GM23338 (cell line): ENCODE results near the gene TFAP2A. TPM values are rescaled to one million over a fixed set of nuclear protein-coding genes. Genes with fewer than 3 reads are reported as not detected.

Experiments
- ATAC-seq: fragments of 200-7000 bp; cut with Tn5 transposase; 3 replicates; pipeline ENCODE4 v1.9.1; 2020
- DNase-seq: peaks from one replicate; pipeline ENCODE4 v3.0.0-alpha.2; 2015; ENCODE audit warnings: low spot score
- H2AFZ ChIP-seq: fragments of 200-600 bp; sonication (generic); 2 replicates; pipeline ENCODE4 v1.8.0; 2016; ENCODE audit warnings: antibody characterized with exemption, mild to moderate bottlenecking, moderate library complexity
- H3F3A ChIP-seq: fragments of 200-600 bp; sonication (generic); replicated peaks from 2 replicates; pipeline ENCODE4 v1.8.0; 2017; ENCODE audit warnings: antibody characterized with exemption, mixed run types, low read depth
- H3K27ac ChIP-seq: fragments of 200-600 bp; sonication (generic); 2 replicates; pipeline ENCODE4 v1.6.1; 2016; ENCODE audit warnings: low read depth
- H3K27me3 ChIP-seq: fragments of 200-600 bp; sonication (generic); 2 replicates; pipeline ENCODE4 v1.8.0; 2016; ENCODE audit warnings: mild to moderate bottlenecking, mixed run types, moderate library complexity; ENCODE audit not compliant: insufficient read depth
- H3K36me3 ChIP-seq: fragments of 200-600 bp; sonication (generic); 2 replicates; pipeline ENCODE4 v1.8.0; 2016; ENCODE audit warnings: mild to moderate bottlenecking; ENCODE audit not compliant: insufficient read depth
- H3K4me1 ChIP-seq: fragments of 200-600 bp; sonication (generic); 2 replicates; pipeline ENCODE4 v1.8.0; 2016; ENCODE audit warnings: mild to moderate bottlenecking, moderate library complexity; ENCODE audit not compliant: insufficient read depth
- H3K4me2 ChIP-seq: fragments of 200-600 bp; sonication (generic); 2 replicates; pipeline ENCODE4 v1.7.1; 2017; ENCODE audit warnings: mixed run types
- H3K4me3 ChIP-seq: fragments of 200-600 bp; sonication (generic); 2 replicates; pipeline ENCODE4 v1.6.1; 2016; ENCODE audit warnings: mixed run types
- H3K79me2 ChIP-seq: fragments of 200-600 bp; sonication (generic); replicated peaks from 2 replicates; pipeline ENCODE4 v1.8.0; 2017; ENCODE audit warnings: mild to moderate bottlenecking; ENCODE audit not compliant: insufficient read depth
- H3K9me2 ChIP-seq: fragments of 200-600 bp; sonication (generic); 2 replicates; pipeline ENCODE4 v1.8.0; 2017; ENCODE audit not compliant: insufficient read depth
- H4K20me1 ChIP-seq: fragments of 200-600 bp; sonication (generic); replicated peaks from 2 replicates; pipeline ENCODE4 v1.8.0; 2017; ENCODE audit warnings: mild to moderate bottlenecking; ENCODE audit not compliant: insufficient read depth
- H3K27ac Mint-ChIP-seq: 2 replicates; pipeline ENCODE4 v1.8.0; 2020; ENCODE audit warnings: inconsistent platforms, mild to moderate bottlenecking, moderate library complexity, mixed read lengths
- H3K27me3 Mint-ChIP-seq: 3 replicates; pipeline ENCODE4 v1.8.0; 2022; ENCODE audit warnings: low read depth, mild to moderate bottlenecking, moderate library complexity, mixed read lengths, inconsistent platforms; ENCODE audit not compliant: insufficient read depth, poor library complexity
- H3K36me3 Mint-ChIP-seq: 3 replicates; pipeline ENCODE4 v1.8.0; 2021; ENCODE audit warnings: low read depth, mild to moderate bottlenecking, inconsistent platforms, moderate library complexity, mixed read lengths
- H3K4me1 Mint-ChIP-seq: 3 replicates; pipeline ENCODE4 v1.8.0; 2020; ENCODE audit warnings: mild to moderate bottlenecking, inconsistent platforms, mixed read lengths
- H3K4me3 Mint-ChIP-seq: 3 replicates; pipeline ENCODE4 v1.8.0; 2021; ENCODE audit warnings: moderate library complexity, mild to moderate bottlenecking, inconsistent platforms, mixed read lengths
- H3K9me3 Mint-ChIP-seq: 3 replicates; pipeline ENCODE4 v1.8.0; 2020; ENCODE audit warnings: moderate library complexity, mild to moderate bottlenecking, inconsistent platforms, mixed read lengths
- EZH2 ChIP-seq: fragments of 200-600 bp; sonication (generic); IDR thresholded peaks from one replicate; pipeline ENCODE4 v1.8.0; 2017; ENCODE audit warnings: antibody characterized with exemption, mild to moderate bottlenecking, low read depth; ENCODE audit not compliant: unreplicated experiment
- EZH2phosphoT487 ChIP-seq: fragments of 200-600 bp; sonication (generic); IDR thresholded peaks from one replicate; pipeline ENCODE4 v1.8.1; 2018; ENCODE audit warnings: antibody characterized with exemption; ENCODE audit not compliant: unreplicated experiment
- JUNB ChIP-seq: IDR thresholded peaks from one replicate; pipeline ENCODE4 v1.6.1; 2016; ENCODE audit warnings: antibody characterized with exemption; ENCODE audit not compliant: unreplicated experiment
- NANOG ChIP-seq: IDR thresholded peaks from 2 replicates; pipeline ENCODE4 v1.6.1; 2016; ENCODE audit warnings: antibody characterized with exemption, borderline replicate concordance
- STAT1 ChIP-seq: IDR thresholded peaks from one replicate; pipeline ENCODE4 v1.6.1; 2016; ENCODE audit warnings: antibody characterized with exemption; ENCODE audit not compliant: unreplicated experiment
- ZNF114 ChIP-seq: fragments of 250-450 bp; sonication (Bioruptor Pico); IDR thresholded peaks from 2 replicates; pipeline ENCODE4 v1.5.0; 2020; ENCODE audit warnings: mild to moderate bottlenecking, moderate library complexity
- polyA plus RNA-seq: library from polyadenylated mRNA; unstranded; fragments of >200 nt; fragmentation: Nextera tagmentation; extraction: Ambion mirVana; gene quantifications from 2 replicates; pipeline ENCODE4 v1.2.1, GENCODE V29; 2016
- total RNA-seq: library from RNA; depleted of rRNA; stranded (reverse); fragments of >200 nt; shearing (Covaris generic); gene quantifications from 2 replicates; pipeline ENCODE4 v1.2.3, GENCODE V29; 2014
- TF ChIP-seq, protein P1 (sequence below), 2 experiments: fragments of 200-600 bp in 1 of 2; sonication (generic) in 1 of 2; conservative IDR thresholded peaks; 2 replicates each; pipeline versions ENCODE4 v1.5.1 to v1.6.1; 2016 to 2017; ENCODE audit warnings: antibody characterized with exemption in 2 of 2, low read depth in 2 of 2, mild to moderate bottlenecking in 2 of 2, moderate library complexity in 1 of 2
- TF ChIP-seq, protein P2 (sequence below): IDR thresholded peaks from 2 replicates; pipeline ENCODE4 v1.6.1; 2016; ENCODE audit warnings: antibody characterized with exemption
- TF ChIP-seq, protein P3 (sequence below): fragments of 250-450 bp; sonication (Bioruptor Pico); IDR thresholded peaks from 2 replicates; pipeline ENCODE4 v1.5.0; 2020; ENCODE audit warnings: mild to moderate bottlenecking, moderate library complexity

Gene TFAP2A
- total and polyA plus RNA-seq, 2 experiments from 2014 or later, result not detected

DNA sequence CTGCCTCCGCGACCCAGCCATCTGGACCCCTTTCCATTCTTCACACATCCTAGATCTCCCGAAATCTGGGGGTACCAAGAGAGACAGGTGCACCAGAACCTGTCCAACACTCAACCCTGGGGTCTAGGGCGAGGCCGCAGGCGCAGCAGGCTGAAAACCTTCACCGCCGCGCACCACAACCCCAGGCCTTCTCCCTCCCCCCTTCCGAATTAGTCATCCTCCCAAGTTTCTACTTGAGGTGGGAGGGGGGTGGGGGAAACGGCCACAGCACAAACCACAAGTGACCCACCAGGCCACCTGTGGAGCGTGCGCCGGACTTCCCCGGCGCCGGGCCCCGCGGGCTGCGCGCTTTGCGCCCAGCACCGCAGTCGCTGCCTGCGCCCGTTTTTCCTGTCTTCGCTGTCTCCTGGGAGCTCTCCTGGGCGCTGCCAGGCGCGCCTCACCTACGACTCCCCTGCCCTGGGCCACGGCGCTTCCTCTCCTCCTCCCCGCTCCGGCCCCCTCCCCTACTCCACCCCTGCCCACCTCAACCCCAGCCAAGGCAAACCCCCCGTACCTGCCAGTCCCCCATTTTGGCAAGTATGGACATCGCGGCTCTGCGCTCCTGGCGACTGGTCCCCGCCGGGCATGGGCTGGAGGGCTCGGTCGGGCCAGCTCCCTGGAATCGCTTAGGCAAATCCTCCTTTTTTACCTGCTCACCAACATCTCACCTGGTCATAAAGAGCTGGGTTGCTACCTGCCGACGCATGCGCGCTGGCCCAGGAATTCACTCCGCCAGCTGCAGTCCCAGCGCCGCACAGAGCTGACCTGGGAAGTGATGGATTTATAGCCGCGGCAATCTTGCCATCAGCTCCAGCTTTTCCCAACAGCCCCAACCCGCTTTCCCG, 4.2 kb upstream of the TFAP2A start:
- H3K4me2 ChIP-seq, result peak overlapping the region; percentile 84
- H3K4me3 Mint-ChIP-seq, result peak overlapping the region; percentile 61
- H3K79me2 ChIP-seq, result no peaks in the 10 kb centered on the region
- ATAC-seq (peak; percentile 14), DNase-seq (peak; percentile 95)
- H3K9me2 ChIP-seq, result no peaks in the 10 kb centered on the region
- peaks cover 100% of the 10 kb centered on the region for H3K27me3 Mint-ChIP-seq
- peaks cover 72% of the 10 kb centered on the region for H3K4me1 ChIP-seq
- peaks cover 39% of the 10 kb centered on the region for H4K20me1 ChIP-seq
- H3K27ac ChIP-seq, result no peak overlapping the region
- H3K36me3 Mint-ChIP-seq, result no peaks in the 10 kb centered on the region
- H3K4me3 ChIP-seq, result peak overlapping the region; percentile 59
- H3K27ac Mint-ChIP-seq, result no peak overlapping the region
- no peaks in the 10 kb centered on the region for H3K36me3 ChIP-seq
- peaks cover 63% of the 10 kb centered on the region for H3K4me1 Mint-ChIP-seq
- 0 out of 2 replicates have a peak overlapping the region, but pooled peaks have one; percentile 78 for H2AFZ ChIP-seq
- peaks cover 76% of the 10 kb centered on the region for H3F3A ChIP-seq
- H3K27me3 ChIP-seq, result peaks cover 100% of the 10 kb centered on the region
- TF ChIP-seq, protein P1, sequence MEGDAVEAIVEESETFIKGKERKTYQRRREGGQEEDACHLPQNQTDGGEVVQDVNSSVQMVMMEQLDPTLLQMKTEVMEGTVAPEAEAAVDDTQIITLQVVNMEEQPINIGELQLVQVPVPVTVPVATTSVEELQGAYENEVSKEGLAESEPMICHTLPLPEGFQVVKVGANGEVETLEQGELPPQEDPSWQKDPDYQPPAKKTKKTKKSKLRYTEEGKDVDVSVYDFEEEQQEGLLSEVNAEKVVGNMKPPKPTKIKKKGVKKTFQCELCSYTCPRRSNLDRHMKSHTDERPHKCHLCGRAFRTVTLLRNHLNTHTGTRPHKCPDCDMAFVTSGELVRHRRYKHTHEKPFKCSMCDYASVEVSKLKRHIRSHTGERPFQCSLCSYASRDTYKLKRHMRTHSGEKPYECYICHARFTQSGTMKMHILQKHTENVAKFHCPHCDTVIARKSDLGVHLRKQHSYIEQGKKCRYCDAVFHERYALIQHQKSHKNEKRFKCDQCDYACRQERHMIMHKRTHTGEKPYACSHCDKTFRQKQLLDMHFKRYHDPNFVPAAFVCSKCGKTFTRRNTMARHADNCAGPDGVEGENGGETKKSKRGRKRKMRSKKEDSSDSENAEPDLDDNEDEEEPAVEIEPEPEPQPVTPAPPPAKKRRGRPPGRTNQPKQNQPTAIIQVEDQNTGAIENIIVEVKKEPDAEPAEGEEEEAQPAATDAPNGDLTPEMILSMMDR (conservative IDR thresholded peaks at IDR 0.05; ENCODE audit: low read depth in 2 of 2), result no peak
- TF ChIP-seq, protein P2, sequence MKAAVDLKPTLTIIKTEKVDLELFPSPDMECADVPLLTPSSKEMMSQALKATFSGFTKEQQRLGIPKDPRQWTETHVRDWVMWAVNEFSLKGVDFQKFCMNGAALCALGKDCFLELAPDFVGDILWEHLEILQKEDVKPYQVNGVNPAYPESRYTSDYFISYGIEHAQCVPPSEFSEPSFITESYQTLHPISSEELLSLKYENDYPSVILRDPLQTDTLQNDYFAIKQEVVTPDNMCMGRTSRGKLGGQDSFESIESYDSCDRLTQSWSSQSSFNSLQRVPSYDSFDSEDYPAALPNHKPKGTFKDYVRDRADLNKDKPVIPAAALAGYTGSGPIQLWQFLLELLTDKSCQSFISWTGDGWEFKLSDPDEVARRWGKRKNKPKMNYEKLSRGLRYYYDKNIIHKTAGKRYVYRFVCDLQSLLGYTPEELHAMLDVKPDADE, result no peak
- TF ChIP-seq EZH2, result peak; percentile 65
- TF ChIP-seq EZH2phosphoT487, result peak; percentile 76
- TF ChIP-seq ZNF114 (CRISPR knock-in tag), result no peak
- peaks cover 3% of the 10 kb centered on the region for H3K9me3 Mint-ChIP-seq

DNA sequence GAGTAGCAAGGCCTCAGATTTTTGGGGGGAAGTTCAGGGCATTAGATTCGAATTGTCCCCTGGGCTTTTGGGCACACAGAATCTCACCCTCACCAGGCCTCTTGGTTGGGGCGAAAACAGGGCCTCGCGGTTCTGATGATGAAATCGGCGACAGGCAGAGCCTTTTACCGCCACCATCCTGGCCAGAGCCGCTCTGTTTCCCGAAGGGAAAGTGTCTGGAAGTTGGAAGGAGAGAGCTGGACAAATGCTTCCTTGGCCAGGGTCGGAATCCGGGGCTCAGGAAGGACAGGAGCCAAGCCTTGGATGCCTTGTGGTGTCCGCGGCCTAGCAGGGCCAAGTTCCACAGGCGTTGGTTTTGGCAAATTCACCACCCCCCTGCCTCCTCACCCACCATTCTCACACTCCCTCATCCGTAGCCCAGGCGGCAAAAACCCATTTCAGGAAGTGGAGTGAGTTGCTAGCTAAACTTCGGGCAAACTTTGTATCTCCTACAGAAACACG, 3.5 kb upstream of the TFAP2A start:
- TF ChIP-seq JUNB (no peak), NANOG (no peak), STAT1 (no peak)
- TF ChIP-seq, protein P3, sequence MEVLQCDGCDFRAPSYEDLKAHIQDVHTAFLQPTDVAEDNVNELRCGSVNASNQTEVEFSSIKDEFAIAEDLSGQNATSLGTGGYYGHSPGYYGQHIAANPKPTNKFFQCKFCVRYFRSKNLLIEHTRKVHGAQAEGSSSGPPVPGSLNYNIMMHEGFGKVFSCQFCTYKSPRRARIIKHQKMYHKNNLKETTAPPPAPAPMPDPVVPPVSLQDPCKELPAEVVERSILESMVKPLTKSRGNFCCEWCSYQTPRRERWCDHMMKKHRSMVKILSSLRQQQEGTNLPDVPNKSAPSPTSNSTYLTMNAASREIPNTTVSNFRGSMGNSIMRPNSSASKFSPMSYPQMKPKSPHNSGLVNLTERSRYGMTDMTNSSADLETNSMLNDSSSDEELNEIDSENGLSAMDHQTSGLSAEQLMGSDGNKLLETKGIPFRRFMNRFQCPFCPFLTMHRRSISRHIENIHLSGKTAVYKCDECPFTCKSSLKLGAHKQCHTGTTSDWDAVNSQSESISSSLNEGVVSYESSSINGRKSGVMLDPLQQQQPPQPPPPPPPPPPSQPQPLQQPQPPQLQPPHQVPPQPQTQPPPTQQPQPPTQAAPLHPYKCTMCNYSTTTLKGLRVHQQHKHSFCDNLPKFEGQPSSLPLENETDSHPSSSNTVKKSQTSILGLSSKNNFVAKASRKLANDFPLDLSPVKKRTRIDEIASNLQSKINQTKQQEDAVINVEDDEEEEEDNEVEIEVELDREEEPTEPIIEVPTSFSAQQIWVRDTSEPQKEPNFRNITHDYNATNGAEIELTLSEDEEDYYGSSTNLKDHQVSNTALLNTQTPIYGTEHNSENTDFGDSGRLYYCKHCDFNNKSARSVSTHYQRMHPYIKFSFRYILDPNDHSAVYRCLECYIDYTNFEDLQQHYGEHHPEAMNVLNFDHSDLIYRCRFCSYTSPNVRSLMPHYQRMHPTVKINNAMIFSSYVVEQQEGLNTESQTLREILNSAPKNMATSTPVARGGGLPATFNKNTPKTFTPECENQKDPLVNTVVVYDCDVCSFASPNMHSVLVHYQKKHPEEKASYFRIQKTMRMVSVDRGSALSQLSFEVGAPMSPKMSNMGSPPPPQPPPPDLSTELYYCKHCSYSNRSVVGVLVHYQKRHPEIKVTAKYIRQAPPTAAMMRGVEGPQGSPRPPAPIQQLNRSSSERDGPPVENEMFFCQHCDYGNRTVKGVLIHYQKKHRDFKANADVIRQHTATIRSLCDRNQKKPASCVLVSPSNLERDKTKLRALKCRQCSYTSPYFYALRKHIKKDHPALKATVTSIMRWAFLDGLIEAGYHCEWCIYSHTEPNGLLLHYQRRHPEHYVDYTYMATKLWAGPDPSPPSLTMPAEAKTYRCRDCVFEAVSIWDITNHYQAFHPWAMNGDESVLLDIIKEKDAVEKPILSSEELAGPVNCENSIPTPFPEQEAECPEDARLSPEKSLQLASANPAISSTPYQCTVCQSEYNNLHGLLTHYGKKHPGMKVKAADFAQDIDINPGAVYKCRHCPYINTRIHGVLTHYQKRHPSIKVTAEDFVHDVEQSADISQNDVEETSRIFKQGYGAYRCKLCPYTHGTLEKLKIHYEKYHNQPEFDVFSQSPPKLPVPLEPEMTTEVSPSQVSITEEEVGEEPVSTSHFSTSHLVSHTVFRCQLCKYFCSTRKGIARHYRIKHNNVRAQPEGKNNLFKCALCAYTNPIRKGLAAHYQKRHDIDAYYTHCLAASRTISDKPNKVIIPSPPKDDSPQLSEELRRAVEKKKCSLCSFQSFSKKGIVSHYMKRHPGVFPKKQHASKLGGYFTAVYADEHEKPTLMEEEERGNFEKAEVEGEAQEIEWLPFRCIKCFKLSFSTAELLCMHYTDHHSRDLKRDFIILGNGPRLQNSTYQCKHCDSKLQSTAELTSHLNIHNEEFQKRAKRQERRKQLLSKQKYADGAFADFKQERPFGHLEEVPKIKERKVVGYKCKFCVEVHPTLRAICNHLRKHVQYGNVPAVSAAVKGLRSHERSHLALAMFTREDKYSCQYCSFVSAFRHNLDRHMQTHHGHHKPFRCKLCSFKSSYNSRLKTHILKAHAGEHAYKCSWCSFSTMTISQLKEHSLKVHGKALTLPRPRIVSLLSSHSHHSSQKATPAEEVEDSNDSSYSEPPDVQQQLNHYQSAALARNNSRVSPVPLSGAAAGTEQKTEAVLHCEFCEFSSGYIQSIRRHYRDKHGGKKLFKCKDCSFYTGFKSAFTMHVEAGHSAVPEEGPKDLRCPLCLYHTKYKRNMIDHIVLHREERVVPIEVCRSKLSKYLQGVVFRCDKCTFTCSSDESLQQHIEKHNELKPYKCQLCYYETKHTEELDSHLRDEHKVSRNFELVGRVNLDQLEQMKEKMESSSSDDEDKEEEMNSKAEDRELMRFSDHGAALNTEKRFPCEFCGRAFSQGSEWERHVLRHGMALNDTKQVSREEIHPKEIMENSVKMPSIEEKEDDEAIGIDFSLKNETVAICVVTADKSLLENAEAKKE (CRISPR knock-in tag), result no peak

More for the DNA sequence above, 3.5 kb upstream of the TFAP2A start:
- H3K27ac Mint-ChIP-seq, result no peak overlapping the region
- no peaks in the 10 kb centered on the region for H3K9me2 ChIP-seq
- peaks cover 63% of the 10 kb centered on the region for H3K4me1 Mint-ChIP-seq
- peaks cover 6% of the 10 kb centered on the region for H3K9me3 Mint-ChIP-seq
- H3K36me3 ChIP-seq, result no peaks in the 10 kb centered on the region
- H3K4me3 Mint-ChIP-seq, result peak overlapping the region; percentile 52; the same call in 2 of the 3 replicates
- peak overlapping the region; percentile 59 for H3K4me3 ChIP-seq
- H3K79me2 ChIP-seq, result no peaks in the 10 kb centered on the region
- DNase-seq (no peak), ATAC-seq (no peak)
- H4K20me1 ChIP-seq, result peaks cover 36% of the 10 kb centered on the region
- no peaks in the 10 kb centered on the region for H3K36me3 Mint-ChIP-seq
- H3K4me1 ChIP-seq, result peaks cover 74% of the 10 kb centered on the region
- H3K27me3 Mint-ChIP-seq, result peaks cover 100% of the 10 kb centered on the region
- peaks cover 100% of the 10 kb centered on the region for H3K27me3 ChIP-seq
- no peak overlapping the region for H2AFZ ChIP-seq
- peak overlapping the region; percentile 84 for H3K4me2 ChIP-seq
- no peak overlapping the region for H3K27ac ChIP-seq
- H3F3A ChIP-seq, result peaks cover 74% of the 10 kb centered on the region
